Mucosa of gallbladder (tissue), 1 donor: ENCODE data around the gene SEMA3A. TPM values are rescaled to one million over a fixed set of nuclear protein-coding genes. Genes with fewer than 3 reads are reported as not detected.

Experiments used
- DNase-seq: peaks from one replicate; pipeline ENCODE4 v3.0.0-alpha.2; 2020; ENCODE audit warnings: low spot score
- total RNA-seq: library from RNA; stranded (reverse); gene quantifications from one replicate; pipeline ENCODE4 v1.2.1, GENCODE V29; 2021
- donor health status: DM: no; HTN: no; CAD: no.

SEMA3A gene
- total RNA-seq, 1 donor from 2014 or later: 19.2 TPM

DNA sequence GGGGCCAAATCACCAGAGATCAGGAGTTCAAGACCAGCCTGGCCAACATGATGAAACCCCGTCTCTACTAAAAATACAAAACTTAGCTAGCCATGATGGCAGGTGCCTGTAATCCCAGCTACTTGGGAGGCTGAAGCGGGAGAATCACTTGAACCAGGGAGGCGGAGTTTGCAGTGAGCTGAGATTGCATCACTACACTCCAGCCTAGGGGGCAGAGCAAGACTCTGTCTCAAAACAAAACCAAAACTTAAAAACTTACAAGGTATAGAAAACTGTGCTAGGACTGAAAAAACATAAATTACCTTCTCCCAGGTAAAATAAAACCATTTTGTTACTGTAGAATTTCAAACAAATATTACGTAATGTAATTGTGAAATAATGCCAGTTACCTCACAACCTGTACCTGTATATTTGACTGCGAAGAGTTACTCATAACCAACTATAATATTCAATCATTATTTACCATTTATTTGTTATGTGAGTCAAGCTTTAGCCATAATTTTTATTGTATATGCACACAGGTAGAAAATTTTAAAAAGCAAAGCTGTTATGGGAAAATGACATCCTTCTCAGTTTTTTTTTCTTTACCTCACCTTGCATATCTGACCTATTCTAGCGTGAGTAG, 180.9 kb downstream of the SEMA3A start:
- DNase-seq: no peak

DNA sequence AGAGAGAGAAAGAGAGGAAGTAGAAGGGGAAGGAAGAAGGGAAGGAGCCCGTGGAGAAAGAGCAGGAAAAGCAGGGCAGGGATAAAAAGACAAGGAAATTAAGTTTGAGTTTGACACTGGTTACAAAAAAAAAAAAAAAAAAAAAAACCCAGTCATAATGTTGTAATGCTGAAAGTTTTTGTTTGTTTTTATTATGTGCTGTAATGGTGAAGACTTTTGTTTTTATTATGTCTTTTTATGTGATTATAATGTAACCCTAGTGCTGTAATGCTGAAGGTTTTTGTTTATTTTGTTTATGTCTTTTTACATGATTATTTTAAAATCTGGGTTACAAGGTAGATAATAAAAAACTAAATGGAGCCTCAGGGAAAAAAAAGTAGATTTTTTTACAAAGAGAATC, 184.8 kb downstream of the SEMA3A start:
- no peak for DNase-seq

DNA sequence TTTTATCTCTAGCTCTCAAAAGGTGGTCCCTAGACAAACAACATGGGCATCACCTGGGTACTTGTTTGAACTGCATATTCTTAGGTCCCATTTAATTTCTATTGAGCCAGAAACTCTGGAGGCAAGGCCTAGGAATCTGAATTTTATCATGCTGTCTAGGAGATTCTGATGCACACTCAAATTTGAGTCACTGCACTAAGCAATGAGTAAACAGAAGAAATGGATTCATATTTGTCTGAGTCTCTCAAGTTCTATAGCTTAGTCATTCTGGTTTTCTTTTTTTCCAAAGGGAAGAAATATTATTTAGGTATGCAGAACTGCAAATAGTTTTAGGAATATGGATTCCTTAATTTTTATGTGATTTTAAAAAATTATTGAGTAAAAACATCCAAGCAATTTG, 185.5 kb downstream of the SEMA3A start:
- no peak for DNase-seq

DNA sequence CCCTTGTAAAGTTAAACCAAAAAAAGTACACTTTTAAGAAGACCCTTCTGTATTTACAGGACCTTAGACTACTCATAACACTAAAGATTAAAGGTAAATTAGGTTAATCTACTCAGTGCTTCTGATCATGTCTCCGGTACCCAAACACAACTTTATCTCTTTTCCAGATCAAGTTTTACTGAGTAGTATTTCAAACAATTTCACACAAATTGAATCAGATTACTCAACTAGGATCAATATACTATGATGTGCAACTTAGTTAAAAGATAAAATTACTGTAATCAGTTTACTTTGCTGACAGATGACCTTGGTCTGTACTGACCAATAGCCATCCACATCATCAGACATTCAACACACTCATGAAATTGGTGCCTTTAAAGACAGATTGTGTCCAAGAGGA, 191.4 kb downstream of the SEMA3A start:
- DNase-seq: no peak

DNA sequence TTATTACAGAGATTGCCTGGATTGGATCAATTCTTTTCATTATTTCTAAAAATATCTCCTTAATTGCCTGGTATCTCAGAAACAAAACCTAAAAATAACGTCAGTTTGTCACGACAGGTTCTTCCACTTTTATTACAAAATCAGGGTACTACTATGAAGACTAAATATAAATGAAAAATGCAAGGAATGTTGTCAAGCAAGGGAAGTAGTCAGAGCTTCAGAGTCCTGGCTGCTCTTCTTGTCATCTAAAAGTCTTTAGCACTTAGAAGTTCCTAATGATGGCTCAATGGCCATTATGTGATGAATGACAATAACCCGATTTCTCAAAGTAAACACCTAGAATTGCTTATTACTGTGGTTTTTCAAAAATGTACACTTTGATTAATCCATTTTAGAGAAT, 192.2 kb downstream of the SEMA3A start:
- DNase-seq: no peak

DNA sequence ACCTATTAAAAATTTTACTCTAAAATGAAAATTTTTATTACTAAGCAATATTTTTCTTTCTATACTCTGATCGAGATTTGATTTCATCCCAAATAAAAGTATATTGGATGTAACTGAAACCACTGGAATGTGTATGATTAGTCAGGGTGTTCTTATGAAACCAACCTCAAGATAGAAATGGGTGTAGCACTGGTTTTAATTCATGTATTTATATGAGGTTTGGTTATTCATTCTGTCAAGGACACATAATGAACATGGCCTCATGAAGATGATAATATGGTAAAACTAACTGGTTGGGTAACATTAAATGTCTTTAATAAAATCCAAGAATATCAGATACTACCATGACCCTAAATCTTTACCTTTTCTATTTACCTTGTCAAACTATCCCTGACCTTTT, 197.7 kb downstream of the SEMA3A start:
- DNase-seq: no peak

DNA sequence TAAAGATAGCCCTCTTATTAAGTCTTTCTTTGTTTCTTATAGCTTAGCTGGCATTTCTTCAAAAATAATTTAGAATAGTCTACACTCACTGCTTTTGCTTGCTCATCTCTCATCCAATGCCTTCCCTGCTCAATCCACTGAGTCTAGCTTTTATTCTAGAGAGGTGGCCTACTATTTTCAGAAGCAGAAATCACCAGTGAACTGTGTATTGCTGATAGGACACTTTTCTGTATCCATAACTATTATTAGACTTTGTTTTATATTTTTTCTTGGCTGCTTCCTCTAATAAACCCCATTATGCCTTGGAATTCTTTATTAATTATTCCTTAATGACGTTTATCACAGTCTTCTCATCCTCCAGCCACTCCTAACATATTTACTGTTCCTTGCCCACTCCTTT, 206.8 kb downstream of the SEMA3A start:
- no peak for DNase-seq

DNA sequence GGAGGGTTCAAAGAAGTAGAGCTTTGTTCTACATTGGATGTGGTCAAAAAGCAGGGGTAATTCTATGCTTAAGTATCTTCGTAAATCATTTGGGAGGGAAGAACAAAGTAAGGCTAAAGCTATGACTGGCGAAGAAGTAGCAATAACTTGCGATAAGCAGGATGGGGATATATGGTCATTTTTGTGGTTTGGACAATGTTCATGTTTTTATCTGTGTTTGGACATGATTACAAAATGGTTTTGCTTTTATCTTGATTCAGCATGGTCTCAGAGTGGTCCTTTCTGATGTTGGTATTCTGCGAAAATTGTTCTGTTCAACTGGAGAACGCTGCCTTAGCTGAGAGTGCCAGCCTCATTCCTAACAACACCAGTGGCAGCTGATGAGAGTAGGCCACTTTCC, 208.8 kb downstream of the SEMA3A start:
- DNase-seq: no peak

DNA sequence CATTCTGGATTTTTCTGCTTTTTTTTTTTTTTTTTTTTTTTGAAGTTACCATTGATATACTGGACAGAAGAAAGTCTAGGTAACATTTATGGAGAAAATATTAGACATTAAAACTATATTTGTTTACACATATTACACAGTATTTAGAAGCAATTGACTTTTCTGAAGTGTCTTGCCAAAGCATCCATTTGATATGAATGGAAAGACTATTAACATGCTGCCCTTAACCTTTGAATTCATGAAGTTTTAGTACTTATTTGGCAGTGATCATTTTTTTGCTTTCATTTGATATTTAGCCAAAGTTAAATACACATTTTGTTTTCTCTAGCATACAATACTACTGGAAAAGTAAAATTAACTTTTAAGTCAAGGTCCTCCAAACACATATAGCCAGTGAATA, 210.0 kb downstream of the SEMA3A start:
- no peak for DNase-seq

DNA sequence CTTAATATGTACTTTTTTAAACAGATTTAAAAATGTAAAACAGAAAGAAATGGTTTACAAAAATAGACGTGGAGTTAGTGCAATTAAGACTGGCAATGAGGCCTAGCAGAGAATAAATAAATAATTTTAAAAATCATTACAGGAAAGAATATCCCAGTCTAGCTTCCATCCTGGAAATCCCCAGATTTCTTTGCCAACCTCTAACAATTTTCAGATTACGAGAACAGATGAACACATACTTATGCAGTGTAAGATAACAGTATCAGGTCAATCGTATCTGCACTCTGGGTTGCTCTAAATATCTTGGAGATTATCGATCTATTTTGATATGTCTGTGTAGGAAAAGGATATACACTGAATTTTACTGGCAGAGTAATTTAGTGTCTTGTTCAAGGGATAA, 210.5 kb downstream of the SEMA3A start:
- no peak for DNase-seq

DNA sequence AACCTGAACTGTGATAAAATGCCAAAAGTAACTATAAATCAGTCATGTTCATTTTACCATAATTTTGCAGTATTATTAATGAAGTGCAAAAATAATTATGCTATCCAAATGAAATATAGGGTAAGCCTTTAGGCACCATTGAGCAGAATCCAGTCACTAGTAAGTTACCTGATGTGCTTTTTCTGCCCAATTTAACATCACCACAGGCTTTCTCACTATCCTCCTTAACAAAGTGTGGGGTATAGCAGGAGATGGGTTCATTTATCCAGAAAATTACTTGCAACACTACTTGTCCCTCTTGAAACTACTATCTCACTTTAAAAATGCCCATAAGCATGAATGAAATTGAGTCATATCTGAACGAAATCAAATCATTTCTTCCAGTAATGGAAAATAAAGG, 211.0 kb downstream of the SEMA3A start:
- no peak for DNase-seq

DNA sequence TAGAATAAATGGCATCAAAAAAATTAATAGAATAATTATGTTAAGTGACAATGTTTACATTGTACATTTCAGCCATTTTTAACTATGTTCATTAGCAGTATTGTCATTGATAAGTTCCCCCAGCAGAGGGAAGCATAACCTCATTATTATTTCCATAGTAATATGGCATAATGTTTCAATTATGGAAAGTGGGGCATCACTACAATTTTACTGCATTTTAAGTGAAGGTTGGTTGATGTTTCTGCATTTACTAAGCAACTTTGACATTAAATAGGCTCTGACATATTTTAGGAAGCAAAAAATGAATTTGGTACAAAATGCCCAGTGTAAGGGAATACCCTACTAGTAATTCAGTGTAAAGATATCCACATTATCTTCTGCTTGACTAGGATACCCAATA, 218.3 kb downstream of the SEMA3A start:
- no peak for DNase-seq

DNA sequence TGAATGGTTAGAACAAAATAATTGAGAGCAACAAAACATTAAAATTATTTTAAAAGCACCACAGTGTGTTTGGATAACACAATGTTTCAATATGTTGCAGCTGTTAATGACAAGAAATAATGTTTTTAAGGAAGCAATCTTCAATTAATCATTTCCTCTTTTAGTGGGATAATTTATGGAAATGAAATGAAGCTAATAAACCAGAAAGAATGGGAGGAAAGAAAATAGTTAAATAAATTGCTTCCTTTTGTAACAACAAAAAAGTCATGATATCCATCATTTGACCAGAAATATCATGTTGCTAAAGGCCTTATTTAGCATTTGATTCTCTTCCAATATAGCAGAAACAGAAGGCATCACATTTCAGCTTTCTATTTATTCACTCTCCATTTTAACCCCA, 224.5 kb downstream of the SEMA3A start:
- no peak for DNase-seq

DNA sequence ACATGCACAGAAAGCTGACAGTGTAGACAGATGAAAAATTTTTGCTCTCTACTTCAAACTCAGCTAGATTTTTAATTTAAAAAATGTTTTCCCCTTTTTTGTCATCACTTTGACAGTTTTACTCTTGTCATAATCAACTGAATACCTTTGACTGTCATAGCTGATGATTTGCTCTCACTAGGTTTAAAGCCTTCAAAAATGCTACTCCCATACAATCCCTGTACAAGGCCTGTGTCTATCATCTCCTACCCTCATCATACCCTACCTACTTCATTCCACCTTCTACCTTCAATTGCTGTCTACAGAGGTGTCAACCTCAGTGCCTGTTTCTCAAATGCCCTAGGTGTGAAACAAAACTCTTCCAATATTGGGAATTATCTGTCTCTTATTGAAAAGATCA, 230.3 kb downstream of the SEMA3A start:
- DNase-seq: no peak

DNA sequence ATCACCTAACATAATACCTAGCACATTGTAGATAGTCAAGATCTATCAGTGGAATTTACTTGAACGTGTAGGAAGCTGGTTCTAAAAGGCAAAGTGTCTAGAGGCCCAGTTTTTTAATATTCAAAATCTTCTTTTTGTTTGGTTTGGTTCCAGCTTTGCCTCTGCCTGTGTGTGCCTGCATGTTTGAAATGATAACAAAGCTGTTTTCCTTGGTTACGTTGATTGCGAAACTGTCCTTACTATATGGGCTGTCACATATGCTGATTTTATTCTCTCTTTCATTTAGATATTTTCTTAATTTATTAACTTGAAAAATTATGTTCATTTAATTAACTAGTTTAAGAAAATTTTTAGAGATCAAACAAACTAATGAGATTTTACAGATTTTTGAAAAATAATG, 237.3 kb downstream of the SEMA3A start:
- no peak for DNase-seq

DNA sequence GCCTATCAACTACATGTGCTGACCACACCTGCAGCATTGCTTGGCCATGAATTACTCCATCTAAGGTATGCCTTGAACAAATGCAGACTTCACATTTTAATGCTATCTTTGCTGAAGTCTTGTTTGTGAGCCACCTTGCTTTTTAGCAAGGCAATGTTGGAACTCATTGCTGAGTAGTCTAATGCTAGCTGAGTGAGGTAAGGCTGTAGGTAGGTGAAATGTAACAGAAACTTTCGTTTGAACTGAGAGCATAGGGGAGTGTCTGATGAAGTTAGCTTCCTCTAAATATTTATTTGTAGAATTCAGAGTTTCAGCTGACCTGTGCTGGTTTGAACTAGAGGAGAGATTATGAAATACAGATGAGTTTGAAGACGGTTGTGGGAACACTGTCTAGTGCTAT, 238.5 kb downstream of the SEMA3A start:
- no peak for DNase-seq

DNA sequence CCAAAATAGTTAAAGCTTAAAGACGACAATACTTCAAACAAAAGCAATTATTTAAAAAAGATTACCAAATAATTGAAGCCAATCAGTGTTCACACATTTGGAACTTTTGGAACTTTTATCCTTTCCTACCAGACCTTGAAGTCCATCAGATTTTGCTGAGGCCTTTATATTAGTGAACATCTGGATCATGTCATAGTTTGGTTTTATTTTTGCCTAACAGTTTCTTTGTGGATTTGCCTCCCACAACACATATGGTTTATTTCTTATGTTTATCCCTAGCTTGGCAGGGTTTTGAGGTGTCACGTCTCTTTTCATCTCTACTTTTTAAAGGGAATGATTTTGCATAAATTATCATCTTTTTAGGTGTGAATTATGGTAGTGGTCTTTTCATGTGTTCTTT, 242.4 kb downstream of the SEMA3A start:
- no peak for DNase-seq

DNA sequence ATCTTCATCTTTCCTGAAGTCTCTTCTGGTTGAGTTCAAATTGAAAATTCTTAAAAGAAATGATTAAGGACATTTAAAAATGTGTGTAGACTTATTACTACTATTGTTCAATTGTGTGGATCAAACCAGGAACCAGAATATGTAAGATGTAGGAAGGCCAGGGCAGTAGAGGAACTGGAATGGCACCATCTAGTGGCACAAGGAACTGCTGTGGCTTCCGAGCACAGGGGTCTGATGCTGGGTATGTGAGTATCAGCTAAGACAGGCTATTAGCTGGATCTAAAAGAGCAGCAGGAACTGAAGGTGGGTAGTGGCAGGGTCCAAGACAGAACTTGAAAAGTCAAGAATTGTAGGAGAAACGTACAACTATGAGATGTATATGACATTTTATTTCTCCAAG, 247.3 kb downstream of the SEMA3A start:
- no peak for DNase-seq

DNA sequence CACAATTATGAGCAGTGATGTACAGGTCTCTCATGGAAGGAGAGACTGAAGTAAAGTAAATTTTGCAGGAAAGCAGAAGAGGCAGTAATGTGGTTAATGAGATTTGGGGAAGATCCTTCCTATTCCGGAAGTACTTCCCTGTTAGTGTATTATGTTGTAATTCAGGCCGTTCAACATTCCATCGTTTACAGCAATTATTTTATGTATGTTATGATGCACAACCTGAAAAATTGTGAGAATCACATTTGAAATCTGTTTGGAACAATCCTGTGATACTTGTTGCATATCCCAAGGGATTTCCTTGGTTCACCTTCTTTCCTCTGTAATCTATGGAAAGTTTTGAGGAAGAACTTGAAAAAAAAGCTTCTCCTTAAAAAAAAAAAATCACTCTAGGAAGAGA, 247.8 kb downstream of the SEMA3A start:
- no peak for DNase-seq

DNA sequence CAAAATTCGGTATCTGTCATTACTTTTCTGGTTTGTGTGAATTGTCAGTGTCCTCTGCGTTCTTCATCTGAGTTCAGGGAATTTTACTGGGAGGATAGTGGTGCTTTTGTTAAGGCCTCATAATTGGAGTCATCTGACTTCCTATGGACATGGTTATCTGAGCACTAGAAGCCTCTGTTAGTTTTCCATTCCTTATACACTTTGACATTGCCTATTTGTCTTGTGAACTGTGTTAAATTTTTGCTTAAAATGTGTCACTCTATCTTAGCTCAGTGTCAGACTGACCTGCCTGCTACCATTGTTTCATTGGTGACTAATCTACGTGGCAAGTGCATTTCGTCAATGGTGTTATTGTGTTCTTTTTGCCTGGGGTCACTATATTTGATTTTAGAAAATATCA, 253.3 kb downstream of the SEMA3A start:
- no peak for DNase-seq

DNA sequence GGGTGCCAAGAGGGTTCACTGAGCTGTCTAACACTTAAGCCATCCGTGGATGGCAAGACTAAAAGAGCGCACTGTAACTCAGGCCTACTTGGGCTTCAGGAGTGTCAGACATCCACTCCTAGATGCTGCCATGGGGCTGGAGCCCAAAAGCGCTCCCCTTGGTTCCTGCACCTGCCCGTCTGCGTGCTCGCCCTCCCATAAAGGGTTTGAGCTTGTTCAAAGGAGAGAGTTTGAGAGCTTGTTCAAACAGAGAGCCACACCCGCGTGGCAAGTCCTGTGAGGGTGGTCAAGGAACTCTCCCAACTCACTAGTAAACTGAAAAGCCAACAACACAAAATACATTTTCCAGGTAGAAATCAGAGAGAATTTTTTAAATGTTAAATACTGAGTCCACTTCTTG, 256.7 kb downstream of the SEMA3A start:
- no peak for DNase-seq

DNA sequence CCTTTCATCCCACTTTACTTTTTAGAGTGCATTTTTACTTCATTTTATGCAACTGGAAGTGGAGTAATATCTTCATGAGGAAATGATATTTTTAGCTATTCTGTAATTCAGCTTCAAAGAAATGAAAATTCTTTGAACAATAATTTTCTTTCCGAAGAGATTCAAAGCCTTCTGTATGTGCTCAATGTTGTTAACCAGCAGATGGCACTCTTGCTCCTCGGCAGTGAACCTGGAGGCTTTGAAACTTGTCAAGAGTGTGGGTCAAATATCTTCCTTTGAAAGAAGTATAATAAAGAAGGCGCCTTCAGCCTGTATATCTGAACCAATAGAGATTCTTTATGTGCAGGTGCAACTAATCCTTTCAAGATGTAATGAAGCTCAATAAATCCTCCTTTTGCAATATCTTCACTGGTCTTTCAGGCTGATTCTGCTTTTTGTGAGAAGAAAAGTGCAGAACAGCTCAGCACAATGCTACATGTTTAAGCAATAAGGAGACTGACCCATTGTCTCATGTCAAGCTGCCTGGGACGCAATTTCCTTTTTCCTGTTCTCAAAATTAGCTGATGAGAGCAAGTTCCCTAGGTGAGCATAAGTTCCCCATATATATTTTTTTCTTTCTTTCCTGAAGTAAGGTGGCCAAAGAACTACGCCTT, 258.4 kb downstream of the SEMA3A start:
- DNase-seq: peak; percentile 63

DNA sequence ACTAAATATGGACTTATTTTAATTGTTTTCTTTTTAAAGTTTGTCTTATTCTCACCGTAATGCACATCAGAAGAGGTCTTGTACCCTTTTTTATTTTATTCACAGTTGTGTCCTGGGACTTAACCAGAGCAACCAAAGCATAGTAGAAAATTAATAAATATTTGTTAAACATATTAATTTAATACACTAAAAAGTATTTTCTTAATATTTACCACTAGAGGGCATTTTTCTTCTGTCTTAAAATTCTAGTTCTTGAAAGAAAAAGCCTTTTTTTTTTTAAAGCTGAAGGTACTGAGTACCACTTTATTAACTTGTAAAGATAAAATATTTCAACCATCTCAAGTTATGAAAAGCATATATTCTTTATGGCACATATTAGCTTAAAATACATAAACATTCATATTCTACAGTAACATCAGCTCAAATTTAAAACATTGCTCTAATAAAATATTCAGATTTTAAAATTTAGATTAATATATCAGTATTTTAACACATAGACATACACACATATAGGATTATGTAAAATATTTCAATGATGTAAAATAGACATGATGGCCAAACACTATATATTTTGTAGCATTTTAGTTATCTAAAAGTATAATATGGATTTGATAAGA, 260.4 kb downstream of the SEMA3A start:
- DNase-seq: no peak

DNA sequence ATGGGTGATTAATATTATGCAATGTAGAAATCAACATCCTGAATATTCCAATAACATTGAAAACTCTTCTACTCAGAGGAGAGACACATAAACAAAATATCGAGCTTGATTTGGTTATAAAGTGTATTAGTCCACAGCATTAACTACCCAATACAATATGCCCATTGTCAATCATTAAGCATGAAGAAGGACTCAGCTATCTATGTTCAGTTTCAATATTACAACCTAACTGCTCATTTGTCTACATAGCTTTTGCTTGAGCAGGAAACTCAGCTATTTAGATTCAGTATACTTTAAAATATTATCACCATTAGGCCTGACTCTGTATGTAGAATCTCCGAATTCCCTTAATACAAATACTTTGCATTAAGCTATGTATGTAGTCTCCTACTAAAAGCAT, 262.6 kb downstream of the SEMA3A start:
- DNase-seq: no peak
